IMR-90 (cell line): ENCODE measurements around the gene HYCC1. TPM values are rescaled to one million over a fixed set of nuclear protein-coding genes. Genes with fewer than 3 reads are reported as not detected.

Source experiments
- polyA plus RNA-seq, 3 experiments: library from polyadenylated mRNA; depleted of rRNA; stranded (reverse); fragments of >200 nt; gene quantifications; 2 replicates each; pipeline ENCODE4 v1.2.3, GENCODE V29; 2012; ENCODE audit warnings: low replicate concordance in 1 of 3
- total RNA-seq: library from RNA; depleted of rRNA; stranded (reverse); fragments of >200 nt; gene quantifications from 2 replicates; pipeline ENCODE4 v1.2.3, GENCODE V29; 2012; rRNA removed

HYCC1 gene
- total and polyA plus RNA-seq, 2 of the 4 experiments (the other 2 are of a cell fraction), result 44.1 to 78.3 TPM

Other genes with a start within 250 kb of the HYCC1 start
- gene TOMM7, start 191.3 kb downstream of the HYCC1 start, total RNA-seq, result 67.2 and 125 TPM in 2 replicates
- 318 and 727 TPM in 2 replicates for gene TOMM7, start 191.3 kb downstream of the HYCC1 start, polyA plus RNA-seq (2012; rRNA removed)
- gene KLHL7, start 91.7 kb upstream of the HYCC1 start, total RNA-seq, result 29.2 and 44.4 TPM in 2 replicates
- 23.9 and 24.6 TPM in 2 replicates for gene KLHL7, start 91.7 kb upstream of the HYCC1 start, polyA plus RNA-seq (2012; rRNA removed)
- gene NUP42, start 167.9 kb upstream of the HYCC1 start, total RNA-seq, result 17.2 and 22.6 TPM in 2 replicates
- gene NUP42, start 167.9 kb upstream of the HYCC1 start, polyA plus RNA-seq (2012; rRNA removed), result 15.9 and 17.3 TPM in 2 replicates
- under 0.01 TPM in 1 of 2 replicates, not detected in the other for gene GPNMB, start 232.6 kb upstream of the HYCC1 start, total RNA-seq
- gene GPNMB, start 232.6 kb upstream of the HYCC1 start, polyA plus RNA-seq (2012; rRNA removed), result 0.14 TPM in 1 of 2 replicates, not detected in the other